Measurements from ENCODE around the gene LHFPL3. TPM values are rescaled to one million over a fixed set of nuclear protein-coding genes. Genes with fewer than 3 reads are reported as not detected.

LHFPL3 gene
- total RNA-seq, 6 experiments from 2014 or later = not detected

DNA sequence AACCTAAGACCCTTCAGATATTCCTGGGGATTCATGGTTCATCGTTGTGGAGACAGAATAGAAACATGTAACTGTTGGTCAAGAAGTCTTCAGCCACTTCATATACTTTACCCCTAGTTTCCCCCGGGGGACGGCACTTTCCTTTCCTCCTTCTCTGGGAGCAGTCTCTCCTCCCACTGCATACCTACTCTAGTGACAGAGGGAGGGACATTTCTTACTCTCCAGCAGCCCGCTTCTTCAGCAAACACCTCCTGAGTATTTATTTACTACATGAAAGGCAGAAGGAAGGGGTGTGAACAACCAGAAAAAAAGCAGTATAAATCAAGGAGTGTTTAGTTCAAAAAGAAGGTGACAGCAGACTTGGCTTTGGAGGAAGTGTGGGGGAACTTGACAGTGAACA lies 69.0 kb downstream of the LHFPL3 start:
- H3K36me3 ChIP-seq = no peaks in the 10 kb centered on the region
- H3K4me1 ChIP-seq = no peaks in the 10 kb centered on the region
- H3K27ac ChIP-seq = no peak overlapping the region
- intact Hi-C loops (cut with DNase I) = no loop called here
- WGBS (ENCODE audit: insufficient coverage, low coverage, low lambda C conversion rate, missing lambda C conversion rate) = 17% methylated on average over 4 of the region's 4 CpGs
- DNase-seq (no peak), ATAC-seq (no peak)
- TF ChIP-seq POLR2A (IDR thresholded peaks at IDR 0.05) = no peak
- TF ChIP-seq, protein P1, sequence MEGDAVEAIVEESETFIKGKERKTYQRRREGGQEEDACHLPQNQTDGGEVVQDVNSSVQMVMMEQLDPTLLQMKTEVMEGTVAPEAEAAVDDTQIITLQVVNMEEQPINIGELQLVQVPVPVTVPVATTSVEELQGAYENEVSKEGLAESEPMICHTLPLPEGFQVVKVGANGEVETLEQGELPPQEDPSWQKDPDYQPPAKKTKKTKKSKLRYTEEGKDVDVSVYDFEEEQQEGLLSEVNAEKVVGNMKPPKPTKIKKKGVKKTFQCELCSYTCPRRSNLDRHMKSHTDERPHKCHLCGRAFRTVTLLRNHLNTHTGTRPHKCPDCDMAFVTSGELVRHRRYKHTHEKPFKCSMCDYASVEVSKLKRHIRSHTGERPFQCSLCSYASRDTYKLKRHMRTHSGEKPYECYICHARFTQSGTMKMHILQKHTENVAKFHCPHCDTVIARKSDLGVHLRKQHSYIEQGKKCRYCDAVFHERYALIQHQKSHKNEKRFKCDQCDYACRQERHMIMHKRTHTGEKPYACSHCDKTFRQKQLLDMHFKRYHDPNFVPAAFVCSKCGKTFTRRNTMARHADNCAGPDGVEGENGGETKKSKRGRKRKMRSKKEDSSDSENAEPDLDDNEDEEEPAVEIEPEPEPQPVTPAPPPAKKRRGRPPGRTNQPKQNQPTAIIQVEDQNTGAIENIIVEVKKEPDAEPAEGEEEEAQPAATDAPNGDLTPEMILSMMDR (IDR thresholded peaks at IDR 0.05) = no peak
- no peaks in the 10 kb centered on the region for H3K27me3 ChIP-seq
- no peak overlapping the region for H3K4me3 ChIP-seq
- no peaks in the 10 kb centered on the region for H3K9me3 ChIP-seq

DNA sequence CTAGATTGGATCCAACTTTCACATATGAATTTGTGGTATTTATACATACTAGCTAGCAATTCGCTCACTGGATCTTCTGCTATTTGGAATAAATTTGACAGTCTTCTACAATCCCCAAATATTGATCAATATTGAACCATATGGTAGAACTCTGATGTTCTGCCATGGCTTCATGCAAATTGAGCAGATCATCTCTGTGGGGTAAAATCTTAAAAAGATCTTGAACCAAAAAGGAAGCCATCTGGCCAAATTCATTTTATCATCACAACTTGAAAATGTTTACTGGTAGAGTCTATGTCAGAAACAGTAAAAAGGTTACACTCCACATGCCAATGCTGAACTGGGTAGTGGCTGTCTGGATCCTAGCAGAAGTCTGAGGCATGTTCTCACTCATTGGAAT lies 80.0 kb downstream of the LHFPL3 start:
- DNase-seq = no peak
- H3K4me1 ChIP-seq = no peaks in the 10 kb centered on the region
- H3K9me3 ChIP-seq = no peaks in the 10 kb centered on the region
- no peaks in the 10 kb centered on the region for H3K36me3 ChIP-seq
- H3K27ac ChIP-seq = no peak overlapping the region
- no peak for ATAC-seq
- TF ChIP-seq POLR2A (IDR thresholded peaks at IDR 0.05) = no peak
- TF ChIP-seq, protein P1 (IDR thresholded peaks at IDR 0.05) = no peak
- intact Hi-C loops (cut with DNase I) = no loop called here
- no peak overlapping the region for H3K4me3 ChIP-seq
- WGBS (ENCODE audit: insufficient coverage, low coverage, low lambda C conversion rate, missing lambda C conversion rate) = 77% methylated on average over 1 of the region's 1 CpG
- no peaks in the 10 kb centered on the region for H3K27me3 ChIP-seq

DNA sequence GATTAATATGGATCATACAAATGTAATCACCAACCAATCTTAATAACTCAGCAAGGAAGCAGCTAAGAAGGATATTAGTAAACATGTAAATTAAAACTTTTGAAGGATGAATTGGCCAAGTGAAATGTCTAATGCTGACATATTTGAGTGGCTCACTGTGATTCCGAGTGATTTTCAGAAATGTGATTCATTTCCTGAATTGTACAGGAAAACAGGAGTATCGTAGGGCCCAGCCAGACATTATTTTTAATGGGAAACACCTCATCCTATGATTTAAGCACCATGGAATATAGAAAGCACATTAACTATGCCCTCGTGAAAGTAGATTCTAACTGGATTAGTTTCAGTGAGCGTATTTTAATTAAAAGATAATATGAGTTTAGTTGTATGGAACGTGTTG lies 82.3 kb downstream of the LHFPL3 start:
- Histone ChIP-seq H3K4me3 (no peak overlapping the region), H3K4me1 (no peaks in the 10 kb centered on the region), H3K9me3 (no peaks in the 10 kb centered on the region), H3K36me3 (no peaks in the 10 kb centered on the region), H3K27ac (no peak overlapping the region), H3K27me3 (no peaks in the 10 kb centered on the region)
- WGBS (ENCODE audit: insufficient coverage, low coverage, low lambda C conversion rate, missing lambda C conversion rate) = 65% methylated on average over 5 of the region's 5 CpGs
- DNase-seq = no peak
- ATAC-seq = no peak
- intact Hi-C loops (cut with DNase I) = no loop called here
- TF ChIP-seq, protein P1 (IDR thresholded peaks at IDR 0.05) = no peak
- TF ChIP-seq POLR2A (IDR thresholded peaks at IDR 0.05) = no peak

DNA sequence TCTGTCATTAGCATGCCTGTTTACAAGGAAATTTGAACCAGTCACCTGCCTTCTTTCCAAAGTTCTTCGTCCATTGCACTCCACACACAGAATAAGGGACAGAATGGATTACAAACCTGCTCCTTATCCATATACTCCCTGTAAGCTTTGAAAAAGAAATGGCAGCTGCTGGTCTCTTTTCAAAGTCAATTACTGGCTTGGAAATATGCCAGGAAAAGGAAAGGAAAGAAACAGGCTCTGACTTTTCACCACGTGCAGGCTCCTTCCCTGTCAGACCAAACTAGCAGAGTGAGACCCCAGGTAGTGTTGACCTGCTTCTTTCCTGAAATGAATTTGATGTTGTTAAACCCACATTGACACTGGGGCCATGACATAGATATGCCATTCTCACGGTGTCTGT lies 84.5 kb downstream of the LHFPL3 start:
- Histone ChIP-seq H3K36me3 (no peaks in the 10 kb centered on the region), H3K4me3 (no peak overlapping the region), H3K4me1 (no peaks in the 10 kb centered on the region), H3K9me3 (no peaks in the 10 kb centered on the region), H3K27me3 (no peaks in the 10 kb centered on the region), H3K27ac (no peak overlapping the region)
- 50% methylated on average over 3 of the region's 3 CpGs for WGBS (ENCODE audit: insufficient coverage, low coverage, low lambda C conversion rate, missing lambda C conversion rate)
- ATAC-seq (no peak), DNase-seq (no peak)
- TF ChIP-seq, protein P1 (IDR thresholded peaks at IDR 0.05) = no peak
- TF ChIP-seq POLR2A (IDR thresholded peaks at IDR 0.05) = no peak
- intact Hi-C loops (cut with DNase I) = no loop called here

DNA sequence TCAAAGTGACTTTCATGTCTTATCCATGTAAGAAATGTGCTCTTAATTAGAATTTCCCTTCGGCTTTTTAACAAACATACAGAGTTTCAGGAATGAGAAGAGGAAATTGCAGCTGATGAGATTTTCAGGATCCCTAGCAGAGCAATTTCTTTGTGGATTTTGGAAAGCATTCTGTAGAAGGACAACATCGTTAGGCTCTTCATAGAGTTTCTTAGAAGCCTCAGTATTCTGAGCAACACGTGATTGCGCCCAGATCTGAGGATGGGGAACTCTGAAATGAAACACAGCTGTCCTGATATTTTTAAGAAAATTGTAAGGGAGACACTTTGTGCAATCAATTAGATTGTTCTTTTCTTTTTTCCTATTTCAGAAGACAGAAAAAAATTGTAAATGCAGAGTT lies 85.8 kb downstream of the LHFPL3 start:
- no peaks in the 10 kb centered on the region for H3K4me1 ChIP-seq
- no peak overlapping the region for H3K27ac ChIP-seq
- TF ChIP-seq, protein P1 (IDR thresholded peaks at IDR 0.05) = no peak
- TF ChIP-seq POLR2A (IDR thresholded peaks at IDR 0.05) = no peak
- intact Hi-C loops (cut with DNase I) = no loop called here
- no peaks in the 10 kb centered on the region for H3K36me3 ChIP-seq
- H3K4me3 ChIP-seq = no peak overlapping the region
- no peaks in the 10 kb centered on the region for H3K9me3 ChIP-seq
- no peak for DNase-seq
- ATAC-seq = no peak
- H3K27me3 ChIP-seq = no peaks in the 10 kb centered on the region
- WGBS (ENCODE audit: insufficient coverage, low coverage, low lambda C conversion rate, missing lambda C conversion rate) = 65% methylated on average over 4 of the region's 4 CpGs

Data from right lobe of liver (tissue), 6 donors.